Ishikawa (cell line): ENCODE data around the gene CBX8.

Experiments
- CEBPB ChIP-seq: IDR thresholded peaks from 2 replicates; pipeline ENCODE4 v1.6.1; 2012
- CREB1 ChIP-seq: IDR thresholded peaks from 2 replicates; pipeline ENCODE4 v1.6.1; 2012; ENCODE audit warnings: low read depth
- EGR1 ChIP-seq: IDR thresholded peaks from 2 replicates; pipeline ENCODE4 v1.6.1; 2012
- EP300 ChIP-seq: IDR thresholded peaks from 2 replicates; pipeline ENCODE4 v1.6.1; 2012; ENCODE audit warnings: borderline replicate concordance
- FOXM1 ChIP-seq: IDR thresholded peaks from 2 replicates; pipeline ENCODE4 v1.6.1; 2012; ENCODE audit warnings: low read depth, borderline replicate concordance
- MAX ChIP-seq: IDR thresholded peaks from 2 replicates; pipeline ENCODE4 v1.6.1; 2012
- NFIC ChIP-seq: IDR thresholded peaks from 2 replicates; pipeline ENCODE4 v1.6.1; 2012
- RAD21 ChIP-seq: IDR thresholded peaks from 2 replicates; pipeline ENCODE4 v1.6.1; 2012; ENCODE audit warnings: low read depth
- REST ChIP-seq: IDR thresholded peaks from 2 replicates; pipeline ENCODE4 v1.6.1; 2012; ENCODE audit warnings: low read depth, mild to moderate bottlenecking
- TAF1 ChIP-seq: IDR thresholded peaks from 2 replicates; pipeline ENCODE4 v1.6.1; 2012; ENCODE audit warnings: low read depth, mild to moderate bottlenecking
- TCF12 ChIP-seq: IDR thresholded peaks from 2 replicates; pipeline ENCODE4 v1.6.1; 2012; ENCODE audit warnings: low read depth
- TEAD4 ChIP-seq: IDR thresholded peaks from 2 replicates; pipeline ENCODE4 v1.6.1; 2012
- USF1 ChIP-seq: IDR thresholded peaks from 2 replicates; pipeline ENCODE4 v1.6.1; 2012
- YY1 ChIP-seq: IDR thresholded peaks from 2 replicates; pipeline ENCODE4 v1.6.1; 2012; ENCODE audit warnings: low read depth
- ZBTB7A ChIP-seq: IDR thresholded peaks from 2 replicates; pipeline ENCODE4 v1.6.1; 2012; ENCODE audit warnings: low read depth

Gene CBX8

GRCh38 chr17:79785900-79786810, 10.7 kb downstream of the CBX8 start:
- TF ChIP-seq NFIC: no peak
- TF ChIP-seq ZBTB7A: no peak
- no peak for TF ChIP-seq REST
- no peak for TF ChIP-seq EGR1
- TF ChIP-seq TCF12: no peak
- no peak for TF ChIP-seq FOXM1
- no peak for TF ChIP-seq MAX
- TF ChIP-seq USF1: no peak
- TF ChIP-seq RAD21: no peak
- no peak for TF ChIP-seq TEAD4

- no peak for TF ChIP-seq EGR1
- TF ChIP-seq CREB1: no peak
- no peak for TF ChIP-seq TEAD4
- TF ChIP-seq FOXM1: no peak
- no peak for TF ChIP-seq USF1
- TF ChIP-seq ZBTB7A: no peak
- TF ChIP-seq RAD21: no peak
- no peak for TF ChIP-seq YY1
- no peak for TF ChIP-seq TAF1
- no peak for TF ChIP-seq MAX
- TF ChIP-seq NFIC: no peak
- no peak for TF ChIP-seq REST
- TF ChIP-seq EP300: no peak
- TF ChIP-seq CEBPB: no peak
- no peak for TF ChIP-seq TCF12
Observed at GRCh38 chr17:79785017-79785899, 11.6 kb downstream of the CBX8 start.

- TF ChIP-seq TAF1 (no peak), ZBTB7A (no peak), TEAD4 (no peak), CREB1 (no peak), USF1 (no peak)
Observed at GRCh38 chr17:79784353-79785016, 12.4 kb downstream of the CBX8 start.

- TF ChIP-seq REST (no peak), TEAD4 (no peak), ZBTB7A (no peak), EP300 (no peak), CREB1 (no peak), CEBPB (no peak), USF1 (no peak), EGR1 (no peak), TAF1 (no peak), TCF12 (no peak), FOXM1 (no peak)
Observed at GRCh38 chr17:79783891-79784290, 13.0 kb downstream of the CBX8 start.
